Naive B cell (primary cell): Measurements from ENCODE around the gene PTGIS. TPM values are rescaled to one million over a fixed set of nuclear protein-coding genes. Genes with fewer than 3 reads are reported as not detected.
"Not testable (repeated sequence)": the region's sequence is repeated elsewhere in the genome, so short reads cannot be mapped to it uniquely, and the experiment has no call there.

Experiments
- ATAC-seq, 2 donors: fragments of 150-1000 bp; cut with Tn5 transposase; 2 replicates each; pipeline ENCODE4 v1.10.0; 2021; ENCODE audit warnings: low read depth in 2 of 2, mild to moderate bottlenecking in 2 of 2, moderate library complexity in 2 of 2
- DNase-seq: peaks from one replicate; pipeline ENCODE4 v3.0.0; 2022
- H3K27ac Mint-ChIP-seq, 6 donors: one replicate each; pipeline ENCODE4 v1.8.0; 2020 to 2022; ENCODE audit warnings: mild to moderate bottlenecking in 6 of 6, mixed read lengths in 6 of 6, moderate library complexity in 5 of 6, inconsistent platforms in 2 of 6
- H3K27me3 Mint-ChIP-seq, 3 donors: one replicate each; pipeline ENCODE4 v1.8.0; 2021 to 2022; ENCODE audit warnings: mixed read lengths in 3 of 3, mild to moderate bottlenecking in 1 of 3
- H3K36me3 Mint-ChIP-seq, 2 donors: one replicate each; pipeline ENCODE4 v1.8.0; 2020 to 2022; ENCODE audit warnings: mixed read lengths in 2 of 2, inconsistent platforms in 1 of 2, mild to moderate bottlenecking in 1 of 2
- H3K4me1 Mint-ChIP-seq, 3 donors: one replicate each; pipeline ENCODE4 v1.8.0; 2020 to 2022; ENCODE audit warnings: mixed read lengths in 3 of 3, inconsistent platforms in 1 of 3, mild to moderate bottlenecking in 1 of 3, moderate library complexity in 1 of 3
- H3K4me3 Mint-ChIP-seq, 8 donors: one replicate each; pipeline ENCODE4 v1.8.0; 2020 to 2022; ENCODE audit warnings: mild to moderate bottlenecking in 8 of 8, mixed read lengths in 8 of 8, moderate library complexity in 8 of 8, inconsistent platforms in 2 of 8
- H3K9me3 Mint-ChIP-seq, 7 donors: one replicate each; pipeline ENCODE4 v1.8.0; 2020 to 2022; ENCODE audit warnings: mixed read lengths in 7 of 7, mild to moderate bottlenecking in 5 of 7, inconsistent platforms in 2 of 7, moderate library complexity in 1 of 7
- polyA plus RNA-seq, 6 donors: library from polyadenylated mRNA; unstranded; fragments of 300-500 nt; fragmentation: Illumina TruSeq; gene quantifications; one replicate each; pipeline ENCODE4 v1.2.3, GENCODE V29; 2021; ENCODE audit warnings: low read depth in 6 of 6

Gene PTGIS
- polyA plus RNA-seq, 6 donors from 2014 or later: not detected

GRCh38 chr20:49568278-49569151, 578 bp upstream of the PTGIS start:
- Mint-ChIP-seq H3K36me3 (peaks cover 5 to 7% of the 10 kb centered on the region in 2 donors), H3K27me3 (peaks cover 40 to 74% (median 74%) of the 10 kb centered on the region in 3 donors), H3K4me1 (peaks cover 4 to 14% (median 7%) of the 10 kb centered on the region in 3 donors), H3K4me3 (peak overlapping the region in 4 of 8 donors; percentile 19 to 57 (median 53)), H3K9me3 (peaks cover 0 to 2% (median 1%) of the 10 kb centered on the region in 7 donors), H3K27ac (no peak overlapping the region)
- ATAC-seq: no peak
- DNase-seq: no peak

- Mint-ChIP-seq H3K27ac (no peak overlapping the region), H3K27me3 (peaks cover 49 to 79% (median 73%) of the 10 kb centered on the region in 3 donors), H3K4me1 (peaks cover 4 to 14% (median 7%) of the 10 kb centered on the region in 3 donors), H3K36me3 (peaks cover 5 to 14% of the 10 kb centered on the region in 2 donors), H3K4me3 (peak overlapping the region in 1 of 8 donors; percentile 59), H3K9me3 (peaks cover 0 to 12% (median 1%) of the 10 kb centered on the region in 7 donors)
- DNase-seq (no peak), ATAC-seq (no peak)
These were observed 1.3 kb downstream of the PTGIS start for GRCh38 chr20:49566401-49567364.

- not testable (repeated sequence) for DNase-seq, ATAC-seq, H3K4me3 Mint-ChIP-seq
- Mint-ChIP-seq H3K27ac (peak overlapping the region in 1 of 6 donors; percentile 27), H3K4me1 (peaks cover 4 to 14% (median 7%) of the 10 kb centered on the region in 3 donors), H3K36me3 (peaks cover 5 to 21% of the 10 kb centered on the region in 2 donors), H3K9me3 (peaks cover 0 to 12% (median 1%) of the 10 kb centered on the region in 7 donors), H3K27me3 (peaks cover 45 to 77% (median 74%) of the 10 kb centered on the region in 3 donors)
These were observed 2.9 kb downstream of the PTGIS start for GRCh38 chr20:49564991-49565390.

GRCh38 chr20:49563015-49563980, 4.6 kb downstream of the PTGIS start:
- Mint-ChIP-seq H3K4me1 (peaks cover under 1 to 3% (median 2%) of the 10 kb centered on the region in 3 donors), H3K27me3 (peaks cover 43 to 73% (median 69%) of the 10 kb centered on the region in 3 donors), H3K27ac (no peak overlapping the region), H3K36me3 (peaks cover 0 to 14% of the 10 kb centered on the region in 2 donors), H3K4me3 (no peak overlapping the region), H3K9me3 (peaks cover 0 to 12% (median 0%) of the 10 kb centered on the region in 7 donors)
- ATAC-seq (no peak), DNase-seq (no peak)

GRCh38 chr20:49562311-49563014, 5.5 kb downstream of the PTGIS start:
- DNase-seq: no peak
- Mint-ChIP-seq H3K4me1 (peaks cover 0 to 2% (median 0%) of the 10 kb centered on the region in 3 donors), H3K36me3 (peaks cover 0 to 14% of the 10 kb centered on the region in 2 donors), H3K4me3 (no peak overlapping the region), H3K27ac (no peak overlapping the region), H3K27me3 (peaks cover 47 to 79% (median 72%) of the 10 kb centered on the region in 3 donors), H3K9me3 (peaks cover 0 to 12% (median 0%) of the 10 kb centered on the region in 7 donors)
- no peak for ATAC-seq

GRCh38 chr20:49561806-49562205, 6.1 kb downstream of the PTGIS start:
- Mint-ChIP-seq H3K4me1 (no peaks in the 10 kb centered on the region), H3K4me3 (no peak overlapping the region), H3K27me3 (peaks cover 51 to 81% (median 75%) of the 10 kb centered on the region in 3 donors), H3K9me3 (peaks cover 0 to 16% (median 3%) of the 10 kb centered on the region in 7 donors), H3K27ac (no peak overlapping the region), H3K36me3 (peaks cover 0 to 14% of the 10 kb centered on the region in 2 donors)
- DNase-seq (no peak), ATAC-seq (no peak)

GRCh38 chr20:49561256-49561655, 6.7 kb downstream of the PTGIS start:
- Mint-ChIP-seq H3K27me3 (peaks cover 47 to 78% (median 70%) of the 10 kb centered on the region in 3 donors), H3K9me3 (peaks cover 0 to 22% (median 4%) of the 10 kb centered on the region in 7 donors), H3K4me3 (peak overlapping the region in 1 of 8 donors; percentile 64), H3K36me3 (peaks cover 0 to 14% of the 10 kb centered on the region in 2 donors), H3K27ac (no peak overlapping the region), H3K4me1 (no peaks in the 10 kb centered on the region)
- DNase-seq (no peak), ATAC-seq (no peak)

GRCh38 chr20:49560646-49561045, 7.3 kb downstream of the PTGIS start:
- H3K4me3 Mint-ChIP-seq: no peak overlapping the region
- no peak for DNase-seq
- peaks cover 0 to 14% of the 10 kb centered on the region in 2 donors for H3K36me3 Mint-ChIP-seq
- H3K4me1 Mint-ChIP-seq: no peaks in the 10 kb centered on the region
- peaks cover 0 to 28% (median 6%) of the 10 kb centered on the region in 7 donors for H3K9me3 Mint-ChIP-seq
- no peak for ATAC-seq
- H3K27me3 Mint-ChIP-seq: peaks cover 43 to 72% (median 64%) of the 10 kb centered on the region in 3 donors
- H3K27ac Mint-ChIP-seq: no peak overlapping the region

GRCh38 chr20:49560186-49560585, 7.8 kb downstream of the PTGIS start:
- Mint-ChIP-seq H3K36me3 (peaks cover 0 to 14% of the 10 kb centered on the region in 2 donors), H3K27me3 (peaks cover 43 to 71% (median 61%) of the 10 kb centered on the region in 3 donors), H3K9me3 (peaks cover 0 to 30% (median 7%) of the 10 kb centered on the region in 7 donors), H3K4me3 (no peak overlapping the region), H3K27ac (no peak overlapping the region), H3K4me1 (no peaks in the 10 kb centered on the region)
- ATAC-seq (no peak), DNase-seq (no peak)

- ATAC-seq: no peak
- peaks cover 0 to 14% of the 10 kb centered on the region in 2 donors for H3K36me3 Mint-ChIP-seq
- H3K27me3 Mint-ChIP-seq: peaks cover 40 to 71% (median 58%) of the 10 kb centered on the region in 3 donors
- H3K9me3 Mint-ChIP-seq: peaks cover 0 to 30% (median 7%) of the 10 kb centered on the region in 7 donors
- no peak for DNase-seq
- H3K27ac Mint-ChIP-seq: no peak overlapping the region
- no peak overlapping the region for H3K4me3 Mint-ChIP-seq
- no peaks in the 10 kb centered on the region for H3K4me1 Mint-ChIP-seq
These were observed 8.4 kb downstream of the PTGIS start for GRCh38 chr20:49559411-49560081.

GRCh38 chr20:49558826-49559225, 9.1 kb downstream of the PTGIS start:
- DNase-seq: no peak
- H3K27ac Mint-ChIP-seq: no peak overlapping the region
- peaks cover 0 to 14% of the 10 kb centered on the region in 2 donors for H3K36me3 Mint-ChIP-seq
- ATAC-seq: no peak
- no peaks in the 10 kb centered on the region for H3K4me1 Mint-ChIP-seq
- H3K4me3 Mint-ChIP-seq: no peak overlapping the region
- peaks cover 0 to 30% (median 7%) of the 10 kb centered on the region in 7 donors for H3K9me3 Mint-ChIP-seq
- H3K27me3 Mint-ChIP-seq: peaks cover 37 to 69% (median 55%) of the 10 kb centered on the region in 3 donors
